ENCODE data around the gene HOOK2. TPM values are rescaled to one million over a fixed set of nuclear protein-coding genes. Genes with fewer than 3 reads are reported as not detected.
A peak's percentile ranks its signal among the peaks of the same experiment; 100 is the strongest.

Gene HOOK2
- total RNA-seq, 1 experiment from 2014 or later, result 70.0 TPM

- ChIA-PET POLR2A (interaction anchor here (1.7 kb wide), 1 partner anchor 8 kb away, joined by 6 read pairs; the partner anchor contains the start of gene JUNB), CTCF (interaction anchor here (1.8 kb wide), 1 partner anchor 9 kb away, joined by 10 read pairs; no protein-coding TSS in a partner anchor)
- peaks cover 21% of the 10 kb centered on the region for H3K4me1 Mint-ChIP-seq
- DNase-seq (ENCODE audit: low spot score) (no peak), ATAC-seq (no peak)
- no peak for TF ChIP-seq AFF4 (CRISPR knock-in tag; IDR thresholded peaks at IDR 0.05; ENCODE audit: borderline replicate concordance)
- TF ChIP-seq GABPB1 (CRISPR knock-in tag; IDR thresholded peaks at IDR 0.05), result no peak
- TF ChIP-seq ZBTB21 (CRISPR knock-in tag; IDR thresholded peaks at IDR 0.05; ENCODE audit: borderline replicate concordance), result no peak
- TF ChIP-seq SMAD4 (CRISPR knock-in tag; IDR thresholded peaks at IDR 0.05), result no peak
- no peak for TF ChIP-seq PRRX2 (CRISPR knock-in tag; IDR thresholded peaks at IDR 0.05)
- no peak for TF ChIP-seq OVOL2 (CRISPR knock-in tag; IDR thresholded peaks at IDR 0.05; ENCODE audit: borderline replicate concordance)
- TF ChIP-seq, protein P1, sequence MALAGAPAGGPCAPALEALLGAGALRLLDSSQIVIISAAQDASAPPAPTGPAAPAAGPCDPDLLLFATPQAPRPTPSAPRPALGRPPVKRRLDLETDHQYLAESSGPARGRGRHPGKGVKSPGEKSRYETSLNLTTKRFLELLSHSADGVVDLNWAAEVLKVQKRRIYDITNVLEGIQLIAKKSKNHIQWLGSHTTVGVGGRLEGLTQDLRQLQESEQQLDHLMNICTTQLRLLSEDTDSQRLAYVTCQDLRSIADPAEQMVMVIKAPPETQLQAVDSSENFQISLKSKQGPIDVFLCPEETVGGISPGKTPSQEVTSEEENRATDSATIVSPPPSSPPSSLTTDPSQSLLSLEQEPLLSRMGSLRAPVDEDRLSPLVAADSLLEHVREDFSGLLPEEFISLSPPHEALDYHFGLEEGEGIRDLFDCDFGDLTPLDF (CRISPR knock-in tag; IDR thresholded peaks at IDR 0.05), result no peak
- TF ChIP-seq HMGA2 (CRISPR knock-in tag; IDR thresholded peaks at IDR 0.05), result no peak
- TF ChIP-seq ZNF396 (CRISPR knock-in tag; IDR thresholded peaks at IDR 0.05; ENCODE audit: borderline replicate concordance), result no peak
- TF ChIP-seq ZNF416 (CRISPR knock-in tag; IDR thresholded peaks at IDR 0.05), result no peak
- TF ChIP-seq, protein P2, sequence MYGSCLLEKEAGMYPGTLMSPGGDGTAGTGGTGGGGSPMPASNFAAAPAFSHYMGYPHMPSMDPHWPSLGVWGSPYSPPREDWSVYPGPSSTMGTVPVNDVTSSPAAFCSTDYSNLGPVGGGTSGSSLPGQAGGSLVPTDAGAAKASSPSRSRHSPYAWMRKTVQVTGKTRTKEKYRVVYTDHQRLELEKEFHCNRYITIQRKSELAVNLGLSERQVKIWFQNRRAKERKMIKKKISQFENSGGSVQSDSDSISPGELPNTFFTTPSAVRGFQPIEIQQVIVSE (CRISPR knock-in tag; IDR thresholded peaks at IDR 0.05; ENCODE audit: borderline replicate concordance), result no peak
- TF ChIP-seq NFYB (CRISPR knock-in tag; conservative IDR thresholded peaks at IDR 0.05; ENCODE audit: low read depth), result no peak
- TF ChIP-seq, protein P3, sequence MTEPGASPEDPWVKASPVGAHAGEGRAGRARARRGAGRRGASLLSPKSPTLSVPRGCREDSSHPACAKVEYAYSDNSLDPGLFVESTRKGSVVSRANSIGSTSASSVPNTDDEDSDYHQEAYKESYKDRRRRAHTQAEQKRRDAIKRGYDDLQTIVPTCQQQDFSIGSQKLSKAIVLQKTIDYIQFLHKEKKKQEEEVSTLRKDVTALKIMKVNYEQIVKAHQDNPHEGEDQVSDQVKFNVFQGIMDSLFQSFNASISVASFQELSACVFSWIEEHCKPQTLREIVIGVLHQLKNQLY (CRISPR knock-in tag; IDR thresholded peaks at IDR 0.05), result no peak
- no peak for TF ChIP-seq FOXK1 (CRISPR knock-in tag; IDR thresholded peaks at IDR 0.05)
- H3K27me3 Mint-ChIP-seq (ENCODE audit: low read depth), result no peaks in the 10 kb centered on the region; the same call in 1 of the 2 replicates
- H3K36me3 Mint-ChIP-seq, result no peaks in the 10 kb centered on the region
- H3K27ac Mint-ChIP-seq, result no peak overlapping the region
- H3K9me3 Mint-ChIP-seq, result no peaks in the 10 kb centered on the region
- peak overlapping the region; percentile 59 for H3K4me3 Mint-ChIP-seq
These were observed 8.6 kb upstream of the HOOK2 start for GRCh38 chr19:12783849-12784393.

DNA sequence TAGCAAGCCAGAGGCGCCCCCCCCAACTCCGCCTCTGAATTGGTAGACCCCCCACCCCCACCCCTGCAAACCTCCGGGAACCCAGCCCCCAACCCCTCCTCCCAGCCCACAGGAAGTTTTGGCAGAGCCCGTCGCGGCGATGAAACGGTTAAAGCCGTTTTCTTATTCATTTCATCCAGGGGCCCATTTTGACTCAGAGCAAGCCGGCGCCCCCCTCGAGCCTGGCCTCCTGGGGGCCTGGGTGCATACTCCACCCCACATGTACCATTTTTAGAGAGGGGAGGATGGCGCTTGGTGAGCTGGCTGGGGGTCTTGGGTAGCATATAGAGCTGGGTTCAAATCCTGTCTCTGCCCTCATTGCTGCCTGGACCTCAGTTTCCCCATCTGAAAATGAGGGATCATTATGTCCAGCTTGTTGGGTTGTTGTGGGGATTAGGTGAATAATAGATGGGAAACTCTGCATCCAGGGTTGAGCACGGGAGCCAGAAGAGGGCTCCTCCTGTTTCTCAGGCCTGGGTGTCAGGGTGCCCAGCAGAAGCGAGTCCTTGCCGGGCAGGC lies 8.0 kb upstream of the HOOK2 start:
- POLR2A ChIA-PET, result interaction anchor here (1.7 kb wide), 1 partner anchor 8 kb away, joined by 6 read pairs; the partner anchor contains the start of gene JUNB
- Mint-ChIP-seq H3K4me1 (peaks cover 22% of the 10 kb centered on the region), H3K27ac (no peak overlapping the region), H3K4me3 (peak overlapping the region; percentile 59), H3K27me3 (ENCODE audit: low read depth) (no peaks in the 10 kb centered on the region; the same call in 1 of the 2 replicates), H3K36me3 (no peaks in the 10 kb centered on the region), H3K9me3 (no peaks in the 10 kb centered on the region)
- ATAC-seq (no peak), DNase-seq (ENCODE audit: low spot score) (no peak)
- CTCF ChIA-PET, result interaction anchor here (0.7 to 1.8 kb wide), 8 partner anchors 10 to 102 kb away, joined by 3 to 10 read pairs (median 6); no protein-coding TSS in a partner anchor
- TF ChIP-seq, protein P4, sequence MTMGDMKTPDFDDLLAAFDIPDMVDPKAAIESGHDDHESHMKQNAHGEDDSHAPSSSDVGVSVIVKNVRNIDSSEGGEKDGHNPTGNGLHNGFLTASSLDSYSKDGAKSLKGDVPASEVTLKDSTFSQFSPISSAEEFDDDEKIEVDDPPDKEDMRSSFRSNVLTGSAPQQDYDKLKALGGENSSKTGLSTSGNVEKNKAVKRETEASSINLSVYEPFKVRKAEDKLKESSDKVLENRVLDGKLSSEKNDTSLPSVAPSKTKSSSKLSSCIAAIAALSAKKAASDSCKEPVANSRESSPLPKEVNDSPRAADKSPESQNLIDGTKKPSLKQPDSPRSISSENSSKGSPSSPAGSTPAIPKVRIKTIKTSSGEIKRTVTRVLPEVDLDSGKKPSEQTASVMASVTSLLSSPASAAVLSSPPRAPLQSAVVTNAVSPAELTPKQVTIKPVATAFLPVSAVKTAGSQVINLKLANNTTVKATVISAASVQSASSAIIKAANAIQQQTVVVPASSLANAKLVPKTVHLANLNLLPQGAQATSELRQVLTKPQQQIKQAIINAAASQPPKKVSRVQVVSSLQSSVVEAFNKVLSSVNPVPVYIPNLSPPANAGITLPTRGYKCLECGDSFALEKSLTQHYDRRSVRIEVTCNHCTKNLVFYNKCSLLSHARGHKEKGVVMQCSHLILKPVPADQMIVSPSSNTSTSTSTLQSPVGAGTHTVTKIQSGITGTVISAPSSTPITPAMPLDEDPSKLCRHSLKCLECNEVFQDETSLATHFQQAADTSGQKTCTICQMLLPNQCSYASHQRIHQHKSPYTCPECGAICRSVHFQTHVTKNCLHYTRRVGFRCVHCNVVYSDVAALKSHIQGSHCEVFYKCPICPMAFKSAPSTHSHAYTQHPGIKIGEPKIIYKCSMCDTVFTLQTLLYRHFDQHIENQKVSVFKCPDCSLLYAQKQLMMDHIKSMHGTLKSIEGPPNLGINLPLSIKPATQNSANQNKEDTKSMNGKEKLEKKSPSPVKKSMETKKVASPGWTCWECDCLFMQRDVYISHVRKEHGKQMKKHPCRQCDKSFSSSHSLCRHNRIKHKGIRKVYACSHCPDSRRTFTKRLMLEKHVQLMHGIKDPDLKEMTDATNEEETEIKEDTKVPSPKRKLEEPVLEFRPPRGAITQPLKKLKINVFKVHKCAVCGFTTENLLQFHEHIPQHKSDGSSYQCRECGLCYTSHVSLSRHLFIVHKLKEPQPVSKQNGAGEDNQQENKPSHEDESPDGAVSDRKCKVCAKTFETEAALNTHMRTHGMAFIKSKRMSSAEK (CRISPR knock-in tag; IDR thresholded peaks at IDR 0.05; ENCODE audit: borderline replicate concordance), result no peak
- TF ChIP-seq, protein P5, sequence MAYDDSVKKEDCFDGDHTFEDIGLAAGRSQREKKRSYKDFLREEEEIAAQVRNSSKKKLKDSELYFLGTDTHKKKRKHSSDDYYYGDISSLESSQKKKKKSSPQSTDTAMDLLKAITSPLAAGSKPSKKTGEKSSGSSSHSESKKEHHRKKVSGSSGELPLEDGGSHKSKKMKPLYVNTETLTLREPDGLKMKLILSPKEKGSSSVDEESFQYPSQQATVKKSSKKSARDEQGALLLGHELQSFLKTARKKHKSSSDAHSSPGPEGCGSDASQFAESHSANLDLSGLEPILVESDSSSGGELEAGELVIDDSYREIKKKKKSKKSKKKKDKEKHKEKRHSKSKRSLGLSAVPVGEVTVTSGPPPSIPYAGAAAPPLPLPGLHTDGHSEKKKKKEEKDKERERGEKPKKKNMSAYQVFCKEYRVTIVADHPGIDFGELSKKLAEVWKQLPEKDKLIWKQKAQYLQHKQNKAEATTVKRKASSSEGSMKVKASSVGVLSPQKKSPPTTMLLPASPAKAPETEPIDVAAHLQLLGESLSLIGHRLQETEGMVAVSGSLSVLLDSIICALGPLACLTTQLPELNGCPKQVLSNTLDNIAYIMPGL (CRISPR knock-in tag; IDR thresholded peaks at IDR 0.05), result no peak
